H1 (cell line): ENCODE measurements around the gene TRIM48. TPM values are rescaled to one million over a fixed set of nuclear protein-coding genes. Genes with fewer than 3 reads are reported as not detected.
"Not testable (repeated sequence)": the region's sequence is repeated elsewhere in the genome, so short reads cannot be mapped to it uniquely, and the experiment has no call there.

Source experiments
- CTCF ChIA-PET: fragments of 300-600 bp; sonication (Branson Sonifier 250); formaldehyde crosslinking; loops from one replicate; lab custom pipeline; 2021; ENCODE audit not compliant: partially characterized antibody; lab: Charles Lee
- POLR2A ChIA-PET: fragments of 300-600 bp; sonication (Branson Sonifier 250); formaldehyde crosslinking; loops from one replicate; lab custom pipeline; 2021; ENCODE audit warnings: inconsistent platforms; ENCODE audit not compliant: partially characterized antibody; lab: Charles Lee
- DNase-seq, 2 experiments: peaks; one replicate each; pipeline versions ENCODE4 v3.0.0 to v3.0.0-alpha.2; 2010 to 2022; ENCODE audit warnings: low spot score in 2 of 2, low read depth in 1 of 2, mixed read lengths in 1 of 2
- FAIRE-seq: peaks from 2 replicates; lab custom pipeline; 2011; peaks lifted over from hg19 to GRCh38; lab: Jason Lieb, UNC
- H2AFZ ChIP-seq: 2 replicates; pipeline ENCODE4 v1.8.1; 2012; ENCODE audit warnings: low read length, inconsistent platforms
- H2AK5ac ChIP-seq: 2 replicates; pipeline ENCODE4 v1.6.1; 2013; ENCODE audit warnings: low read depth, low read length
- H2BK120ac ChIP-seq: replicated peaks from 2 replicates; pipeline ENCODE3; 2013; ENCODE audit warnings: low read depth, low read length, inconsistent platforms
- H2BK12ac ChIP-seq: 2 replicates; pipeline ENCODE4 v1.6.1; 2013; ENCODE audit warnings: low read depth, low read length
- H2BK15ac ChIP-seq: 2 replicates; pipeline ENCODE4 v1.6.1; 2013; ENCODE audit warnings: low read length
- H2BK20ac ChIP-seq: 2 replicates; pipeline ENCODE4 v1.6.1; 2013; ENCODE audit warnings: low read length
- H2BK5ac ChIP-seq: 2 replicates; pipeline ENCODE4 v1.6.1; 2013; ENCODE audit warnings: low read depth, low read length
- H3K14ac ChIP-seq: 2 replicates; pipeline ENCODE4 v1.6.1; 2013; ENCODE audit warnings: inconsistent platforms; ENCODE audit not compliant: insufficient read length
- H3K18ac ChIP-seq: 2 replicates; pipeline ENCODE4 v1.6.1; 2013; ENCODE audit warnings: low read length; ENCODE audit errors: extremely low read depth
- H3K23ac ChIP-seq: 2 replicates; pipeline ENCODE4 v1.6.1; 2013; ENCODE audit warnings: inconsistent platforms; ENCODE audit not compliant: insufficient read length
- H3K23me2 ChIP-seq: 2 replicates; pipeline ENCODE4 v1.6.1; 2013; ENCODE audit warnings: low read depth, low read length
- H3K27ac ChIP-seq: 2 replicates; pipeline ENCODE4 v1.6.1; 2011; ENCODE audit warnings: low read depth, low read length, inconsistent platforms
- H3K27me3 ChIP-seq, 4 experiments: replicated peaks in 1 of 4; 1 replicate in 1 of 4; 2 replicates in 3 of 4; pipeline versions ENCODE4 v1.6.1 to v1.8.1; 2011 to 2013; ENCODE audit warnings: low read length in 3 of 4, mild to moderate bottlenecking in 3 of 4, inconsistent platforms in 2 of 4, mixed read lengths in 2 of 4, moderate library complexity in 1 of 4; ENCODE audit not compliant: control insufficient read depth in 3 of 4, insufficient read depth in 3 of 4; ENCODE audit errors: extremely low read depth in 1 of 4
- H3K36me3 ChIP-seq, 4 experiments: 2 replicates each; pipeline versions ENCODE4 v1.6.1 to v1.8.1; 2011 to 2013; ENCODE audit warnings: mild to moderate bottlenecking in 4 of 4, low read length in 3 of 4, moderate library complexity in 2 of 4, control low read depth in 1 of 4, inconsistent platforms in 1 of 4; ENCODE audit not compliant: insufficient read depth in 4 of 4, control insufficient read depth in 2 of 4
- H3K4ac ChIP-seq: replicated peaks from 2 replicates; pipeline ENCODE3; 2013; ENCODE audit warnings: low read length, low read depth, mixed read lengths, inconsistent platforms; ENCODE audit not compliant: insufficient read length
- H3K4me1 ChIP-seq, 4 experiments: replicated peaks in 1 of 4; 1 replicate in 1 of 4; 2 replicates in 3 of 4; pipeline versions ENCODE4 v1.6.1 to v1.8.1; 2011 to 2013; ENCODE audit warnings: low read length in 3 of 4, inconsistent platforms in 2 of 4, mixed read lengths in 1 of 4; ENCODE audit not compliant: insufficient read depth in 4 of 4, control insufficient read depth in 3 of 4
- H3K4me2 ChIP-seq, 2 experiments: 2 replicates each; pipeline versions ENCODE4 v1.6.1 to v1.8.1; 2011 to 2013; ENCODE audit warnings: low read depth in 2 of 2, low read length in 2 of 2, control low read depth in 1 of 2, inconsistent platforms in 1 of 2, mild to moderate bottlenecking in 1 of 2; ENCODE audit not compliant: insufficient read depth in 1 of 2
- H3K4me3 ChIP-seq, 4 experiments: fragments of 200-600, 300-600 bp in 1 of 4; sonication (generic), shearing (Covaris generic), sonication (Bioruptor Twin) in 1 of 4; 2 replicates each; pipeline versions ENCODE4 v1.5.1 to v1.8.1; 2011 to 2016; ENCODE audit warnings: low read length in 4 of 4, low read depth in 3 of 4, control low read depth in 2 of 4, inconsistent platforms in 2 of 4, mild to moderate bottlenecking in 2 of 4, mixed read lengths in 1 of 4, moderate library complexity in 1 of 4; ENCODE audit not compliant: insufficient read depth in 2 of 4; ENCODE audit errors: extremely low read depth in 1 of 4
- H3K56ac ChIP-seq: replicated peaks from 2 replicates; pipeline ENCODE3; 2013; ENCODE audit warnings: low read depth, mild to moderate bottlenecking, mixed read lengths, low read length, inconsistent platforms; ENCODE audit not compliant: insufficient read length
- H3K79me1 ChIP-seq: 2 replicates; pipeline ENCODE4 v1.6.1; 2013; ENCODE audit warnings: low read depth, low read length, control low read depth
- H3K79me2 ChIP-seq, 2 experiments: 2 replicates each; pipeline versions ENCODE4 v1.6.1 to v1.8.1; 2012 to 2013; ENCODE audit warnings: low read length in 2 of 2, mild to moderate bottlenecking in 2 of 2, inconsistent platforms in 1 of 2; ENCODE audit not compliant: insufficient read depth in 2 of 2, control insufficient read depth in 1 of 2
- H3K9ac ChIP-seq, 4 experiments: replicated peaks in 1 of 4; 1 replicate in 1 of 4; 2 replicates in 3 of 4; pipeline versions ENCODE4 v1.6.1 to v1.8.1; 2011 to 2013; ENCODE audit warnings: low read depth in 3 of 4, low read length in 3 of 4, control low read depth in 2 of 4, mild to moderate bottlenecking in 2 of 4, moderate library complexity in 2 of 4, inconsistent platforms in 1 of 4; ENCODE audit errors: extremely low read depth in 1 of 4
- H3K9me3 ChIP-seq, 2 experiments: 2 replicates each; pipeline versions ENCODE4 v1.6.1 to v1.8.1; 2012 to 2013; ENCODE audit warnings: mild to moderate bottlenecking in 2 of 2, moderate library complexity in 2 of 2, control low read depth in 1 of 2, inconsistent platforms in 1 of 2, low read depth in 1 of 2, low read length in 1 of 2, mixed read lengths in 1 of 2; ENCODE audit not compliant: insufficient read depth in 2 of 2
- H4K20me1 ChIP-seq, 2 experiments: replicated peaks in 1 of 2; 2 replicates each; pipeline versions ENCODE3 to v1.8.1; 2011 to 2013; ENCODE audit warnings: inconsistent platforms in 2 of 2, low read length in 2 of 2, mild to moderate bottlenecking in 1 of 2; ENCODE audit not compliant: insufficient read depth in 2 of 2, control insufficient read depth in 1 of 2
- H4K5ac ChIP-seq: 2 replicates; pipeline ENCODE4 v1.6.1; 2013; ENCODE audit warnings: low read length, low read depth, mixed read lengths, inconsistent platforms; ENCODE audit not compliant: insufficient read length
- H4K8ac ChIP-seq: 2 replicates; pipeline ENCODE4 v1.8.0; 2013; ENCODE audit warnings: mild to moderate bottlenecking, moderate library complexity, low read length, inconsistent platforms; ENCODE audit not compliant: insufficient read depth; ENCODE audit errors: extremely low read depth
- H4K91ac ChIP-seq: replicated peaks from 2 replicates; pipeline ENCODE3; 2013; ENCODE audit warnings: low read length, mixed read lengths, inconsistent platforms; ENCODE audit not compliant: insufficient read length
- WGBS, 2 experiments: shearing (Covaris generic) in 1 of 2; methylation state at CpG; one replicate each; pipeline versions ENCODE4 v1.1.6 to v1.1.7; 2013 to 2015; ENCODE audit warnings: low lambda C conversion rate in 2 of 2, mixed read lengths in 2 of 2, inconsistent platforms in 1 of 2, low coverage in 1 of 2, missing lambda C conversion rate in 1 of 2; ENCODE audit not compliant: insufficient replicate concordance in 2 of 2, insufficient coverage in 1 of 2, insufficient read length in 1 of 2; ENCODE audit errors: extremely low coverage in 1 of 2, missing lambda C conversion rate in 1 of 2; 5-methylcytosine and 5-hydroxymethylcytosine counted together
- polyA plus RNA-seq, 7 experiments: library from polyadenylated mRNA; depleted of rRNA in 3 of 7; stranded (reverse) in 5 of 7; unstranded in 2 of 7; fragments of >200 nt in 5 of 7; fragments of 200-250 nt in 2 of 7; gene quantifications; 1 replicate in 5 of 7; 2 replicates in 1 of 7; 4 replicates in 1 of 7; pipeline versions ENCODE4 v1.2.1 to v1.2.3, GENCODE V29; 2011 to 2013; ENCODE audit warnings: missing spikeins in 2 of 7, mixed read lengths in 2 of 7
- total RNA-seq: library from RNA; stranded (reverse); fragmentation: NEBNext Ultra II Directional; extraction: Animal tissue kit (Norgen Biotek cat#: 25700); gene quantifications from 2 replicates; pipeline ENCODE4 v1.2.1, GENCODE V29; 2021

Gene TRIM48
- total and polyA plus RNA-seq, 2 of the 8 experiments (the other 6 are each of a cell fraction or from before 2014, with no cell fraction given): not detected

DNA sequence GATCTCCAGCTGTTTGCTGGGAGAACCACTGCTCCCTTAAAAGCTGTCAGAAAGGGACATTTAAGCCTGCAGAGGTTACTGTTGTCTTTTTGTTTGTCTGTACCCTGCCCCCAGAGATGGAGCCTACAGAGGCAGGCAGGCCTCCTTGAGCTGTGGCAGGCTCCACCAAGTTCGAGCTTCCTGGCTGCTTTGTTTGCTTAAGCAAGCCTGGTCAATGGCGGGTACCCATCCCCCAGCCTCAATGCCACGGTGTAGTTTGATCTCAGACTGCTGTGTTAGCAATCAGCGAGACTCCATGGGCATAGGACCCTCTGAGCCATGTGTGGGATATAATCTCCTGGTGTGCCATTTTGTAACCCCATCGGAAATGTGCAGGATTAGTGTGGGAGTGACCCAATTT, 23.6 kb upstream of the TRIM48 start:
- H2AK5ac ChIP-seq, DNase-seq, H4K91ac ChIP-seq, H3K27me3 ChIP-seq, H3K18ac ChIP-seq, H3K23me2 ChIP-seq, H3K4me2 ChIP-seq, H2BK15ac ChIP-seq, H3K4ac ChIP-seq, H4K20me1 ChIP-seq, FAIRE-seq, H2AFZ ChIP-seq, CTCF ChIA-PET, H3K23ac ChIP-seq, H3K27ac ChIP-seq, H2BK120ac ChIP-seq, H4K5ac ChIP-seq, H2BK12ac ChIP-seq, POLR2A ChIA-PET, H3K9ac ChIP-seq, H3K14ac ChIP-seq, H3K4me3 ChIP-seq, H3K4me1 ChIP-seq, H3K36me3 ChIP-seq, H3K56ac ChIP-seq, H3K79me2 ChIP-seq, H3K79me1 ChIP-seq, H2BK20ac ChIP-seq, H2BK5ac ChIP-seq: not testable (repeated sequence)
- H4K8ac ChIP-seq: 0 out of 2 replicates have a peak overlapping the region, but pooled peaks have one; percentile 5
- H3K9me3 ChIP-seq: peaks cover 15 to 42% of the 10 kb centered on the region in 2 experiments; a peak in 3 of 4 replicates
- 92% methylated on average over 5 of the region's 5 CpGs; no CpG with 5 or more reads in 1 of the 2 experiments for WGBS, 2 experiments
